ENCODE results near the gene PCBP3.

GRCh38 chr21:45670731-45671130 is 27.2 kb downstream of the PCBP3 start:
- no peak for TF ChIP-seq GATA2 (IDR thresholded peaks at IDR 0.05; ENCODE audit: low read depth, low read length)
- TF ChIP-seq GATA3 (IDR thresholded peaks at IDR 0.05; ENCODE audit: low read depth, low read length): no peak
